Esophagus mucosa (tissue), 1 donor: Measurements from ENCODE around the gene ANKRD49. TPM values are rescaled to one million over a fixed set of nuclear protein-coding genes. Genes with fewer than 3 reads are reported as not detected.
"Not testable (repeated sequence)": the region's sequence is repeated elsewhere in the genome, so short reads cannot be mapped to it uniquely, and the experiment has no call there.

Experiments
- ATAC-seq: fragments of 200-7000 bp; cut with Tn5 transposase; one replicate; pipeline ENCODE4 v1.9.1; 2020
- total RNA-seq: library from RNA; stranded (reverse); gene quantifications from one replicate; pipeline ENCODE4 v1.2.4, GENCODE V29; 2023
- donor health status: DM: yes; HTN: yes; CAD: no.

Gene ANKRD49, protein sequence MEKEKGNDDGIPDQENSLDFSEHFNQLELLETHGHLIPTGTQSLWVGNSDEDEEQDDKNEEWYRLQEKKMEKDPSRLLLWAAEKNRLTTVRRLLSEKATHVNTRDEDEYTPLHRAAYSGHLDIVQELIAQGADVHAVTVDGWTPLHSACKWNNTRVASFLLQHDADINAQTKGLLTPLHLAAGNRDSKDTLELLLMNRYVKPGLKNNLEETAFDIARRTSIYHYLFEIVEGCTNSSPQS
- 7.0 TPM for total RNA-seq

DNA sequence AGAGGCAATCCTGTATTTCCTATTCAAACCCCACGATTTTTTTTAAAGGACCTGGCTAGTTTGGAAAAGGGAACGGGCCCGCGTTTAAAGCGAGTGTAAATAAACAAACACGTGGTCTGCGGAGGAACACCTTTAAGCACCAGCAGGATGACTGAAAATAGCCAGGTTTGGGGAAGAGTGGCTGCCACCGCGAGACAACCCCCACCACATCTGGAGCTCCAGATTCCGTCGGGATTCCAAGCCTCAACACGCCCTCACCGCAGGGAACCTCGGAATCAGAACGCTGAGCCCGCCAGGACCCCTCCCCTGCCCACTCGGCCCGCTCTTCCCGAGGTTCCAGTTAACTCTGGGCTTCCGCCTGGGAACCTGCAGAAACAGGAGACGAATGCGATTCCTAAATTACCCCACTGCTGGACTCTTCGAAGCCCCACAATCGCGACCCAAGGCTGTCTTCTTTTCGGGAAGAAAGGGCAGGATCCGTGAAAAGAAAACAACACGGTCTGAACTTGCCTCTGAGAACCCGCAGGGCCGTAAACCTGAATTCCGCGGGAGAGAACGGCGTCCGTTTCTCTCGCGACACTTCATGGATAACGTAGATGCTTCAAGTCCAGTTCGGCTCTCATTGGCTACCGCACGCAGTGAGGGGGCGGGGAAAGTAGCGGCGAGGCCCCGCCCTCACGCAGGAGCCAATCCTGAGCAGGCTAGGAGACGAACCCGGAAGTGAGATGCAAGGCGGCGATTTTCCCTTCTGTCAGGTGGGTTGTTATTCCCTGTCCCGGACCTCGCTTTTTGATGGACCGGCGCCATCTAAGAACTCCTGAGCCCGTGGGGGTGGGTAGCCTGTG is at the start of gene ANKRD49, which contains the start of gene MRE11:
ANKRD49 (plus strand) TSS at position 704 of the 845 bp plus-strand sequence. CDS start 2,710 bp downstream, outside the sequence.
MRE11 (minus strand) TSS at position 564 of the 845 bp plus-strand sequence. CDS start 1,043 bp downstream, outside the sequence.
- peak; percentile 100 for ATAC-seq

DNA sequence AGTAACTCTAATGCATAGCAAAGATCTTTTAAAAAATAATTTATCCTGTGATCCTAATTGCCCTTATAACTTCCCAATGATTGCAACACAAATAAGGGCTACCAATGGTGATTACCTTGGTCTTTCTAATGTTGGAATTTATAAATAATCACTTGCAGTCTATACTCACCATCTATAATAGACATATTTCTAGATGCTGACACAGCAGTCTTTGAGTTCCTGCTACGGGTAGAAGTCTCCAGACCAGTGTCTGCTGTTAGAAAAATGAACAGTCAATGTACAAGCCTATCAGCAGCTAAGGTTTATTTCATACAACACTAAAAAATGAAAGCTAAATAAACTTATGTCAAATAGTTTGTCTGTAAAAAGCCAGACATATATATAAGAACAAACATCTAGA is 48.1 kb upstream of the ANKRD49 start:
- no peak for ATAC-seq

DNA sequence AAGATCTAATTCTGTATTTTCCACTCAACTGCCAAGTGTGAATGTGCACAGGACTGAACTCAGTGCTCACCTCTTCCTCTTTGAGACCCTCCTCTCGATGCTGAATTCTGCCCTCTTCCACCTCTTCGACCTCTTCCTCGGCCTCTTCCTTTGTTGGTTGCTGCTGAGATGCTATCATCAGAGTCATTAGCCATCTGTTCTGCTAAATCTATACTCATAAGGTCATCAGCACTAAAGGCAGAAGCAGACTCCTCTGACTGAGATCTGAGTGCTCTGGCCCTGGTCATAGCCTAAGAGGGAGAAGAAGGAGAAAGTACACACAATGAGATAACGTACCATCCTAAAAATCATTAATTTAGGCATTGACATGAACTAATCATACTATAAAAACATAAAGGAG is 46.6 kb upstream of the ANKRD49 start:
- ATAC-seq, result no peak

DNA sequence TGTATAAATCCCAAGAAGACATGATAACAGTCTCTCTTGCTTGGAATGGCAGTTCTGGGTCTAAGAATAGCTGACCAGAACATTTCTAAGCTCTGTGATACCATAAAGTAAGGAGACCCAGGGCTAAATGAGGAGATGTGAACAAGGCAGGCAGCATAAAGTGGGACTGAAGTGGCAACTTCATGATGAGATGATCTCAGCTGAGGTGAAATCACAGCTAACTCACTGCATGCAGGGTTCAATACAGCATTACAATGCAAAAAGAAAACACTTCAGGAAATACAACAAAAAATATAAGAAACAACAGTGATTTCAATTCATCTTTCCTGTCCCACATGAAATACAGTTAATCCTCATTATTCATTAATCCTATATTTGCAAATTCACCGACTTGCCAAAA is 44.8 kb upstream of the ANKRD49 start:
- ATAC-seq, result no peak

DNA sequence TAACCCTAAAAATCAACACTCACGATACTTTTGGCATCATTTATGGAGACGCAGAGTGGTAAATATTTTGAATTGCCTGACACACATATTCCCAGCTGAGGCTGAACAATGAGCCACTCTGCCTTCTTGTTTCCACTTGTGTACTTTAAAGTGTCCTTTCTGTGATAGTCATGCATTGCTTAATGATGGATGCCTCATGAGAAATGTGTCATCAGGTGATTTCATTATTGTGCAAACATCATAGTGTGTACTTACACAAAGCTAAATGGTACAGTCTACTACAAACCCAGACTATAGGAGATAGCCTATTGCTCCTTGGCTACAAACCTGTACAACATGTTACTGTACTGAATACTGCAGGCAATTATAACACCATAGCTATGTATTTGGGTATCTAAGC is 44.3 kb upstream of the ANKRD49 start:
- ATAC-seq, result peak; percentile 100

DNA sequence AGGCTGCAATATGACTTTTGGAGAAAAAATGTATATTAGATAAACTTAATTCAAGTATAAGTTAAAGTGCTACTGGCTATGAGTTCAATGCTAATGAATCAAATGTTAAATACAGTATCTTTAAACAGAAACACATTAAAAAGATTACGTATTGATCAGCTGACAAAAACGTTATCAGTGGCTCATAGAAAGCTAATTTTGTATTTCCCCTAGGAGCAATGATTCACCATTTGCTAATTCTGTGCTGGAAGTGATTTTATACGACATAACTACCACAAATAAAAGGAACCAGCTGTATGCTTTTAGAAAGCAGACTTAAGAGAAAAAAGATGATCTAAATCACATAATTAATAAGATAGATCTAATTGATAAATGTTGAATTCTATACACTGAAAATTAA is 43.7 kb upstream of the ANKRD49 start:
- no peak for ATAC-seq

DNA sequence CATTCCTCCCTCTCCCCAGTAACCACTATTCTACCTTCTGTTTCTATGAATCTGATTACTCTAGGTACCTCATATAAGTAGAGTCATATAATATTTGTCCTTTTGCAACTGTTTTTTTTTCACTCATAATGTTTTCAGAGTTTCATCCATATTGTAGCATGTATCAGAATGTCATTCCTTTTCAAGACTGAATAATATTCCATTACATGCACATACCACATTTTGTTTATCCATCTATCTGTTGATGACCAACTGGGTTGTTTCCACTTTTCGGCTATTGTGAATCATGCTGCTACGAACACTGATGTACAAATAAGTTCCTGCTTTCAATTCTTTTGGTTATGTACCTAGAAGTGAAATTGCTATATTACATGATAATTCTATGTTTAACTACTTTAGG is 40.8 kb upstream of the ANKRD49 start:
- ATAC-seq, result no peak

DNA sequence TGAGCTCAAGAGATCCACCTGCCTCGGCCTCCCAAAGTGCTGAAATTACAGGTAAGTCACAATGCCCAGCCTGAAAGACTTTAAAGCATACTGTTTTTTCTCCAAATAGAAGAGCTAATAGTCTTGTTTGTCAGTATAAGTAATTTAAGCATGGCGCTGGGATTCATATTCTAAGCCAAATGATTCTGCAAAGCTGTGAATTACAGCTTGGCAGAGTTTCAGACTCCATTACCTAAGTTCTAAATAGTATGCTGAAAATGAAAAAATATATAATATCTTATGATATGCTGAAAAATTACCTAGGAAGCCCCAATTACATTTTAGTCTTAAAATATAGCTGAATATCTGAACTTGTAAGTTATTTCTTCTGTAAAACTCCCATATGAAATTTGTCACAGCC is 39.5 kb upstream of the ANKRD49 start:
- ATAC-seq, result no peak

DNA sequence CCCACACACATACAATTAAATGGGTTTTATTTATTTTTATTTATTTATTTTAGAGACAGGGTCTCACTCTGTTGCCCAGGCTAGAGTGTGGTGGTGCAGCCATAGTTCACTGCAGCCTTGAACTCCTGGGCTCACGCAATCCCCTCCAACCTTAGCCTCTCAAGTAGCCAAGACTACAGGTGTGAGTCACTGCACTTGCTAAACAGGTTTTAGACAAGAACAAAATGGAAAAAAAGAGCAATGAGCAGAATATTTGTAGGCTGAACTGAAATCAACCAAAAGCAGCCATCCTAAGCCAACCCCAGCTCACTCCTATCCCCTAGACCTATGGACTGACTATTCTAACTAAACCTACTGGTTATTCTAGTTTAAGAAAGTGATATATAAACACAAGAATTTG is 37.9 kb upstream of the ANKRD49 start:
- ATAC-seq, result peak; percentile 73

DNA sequence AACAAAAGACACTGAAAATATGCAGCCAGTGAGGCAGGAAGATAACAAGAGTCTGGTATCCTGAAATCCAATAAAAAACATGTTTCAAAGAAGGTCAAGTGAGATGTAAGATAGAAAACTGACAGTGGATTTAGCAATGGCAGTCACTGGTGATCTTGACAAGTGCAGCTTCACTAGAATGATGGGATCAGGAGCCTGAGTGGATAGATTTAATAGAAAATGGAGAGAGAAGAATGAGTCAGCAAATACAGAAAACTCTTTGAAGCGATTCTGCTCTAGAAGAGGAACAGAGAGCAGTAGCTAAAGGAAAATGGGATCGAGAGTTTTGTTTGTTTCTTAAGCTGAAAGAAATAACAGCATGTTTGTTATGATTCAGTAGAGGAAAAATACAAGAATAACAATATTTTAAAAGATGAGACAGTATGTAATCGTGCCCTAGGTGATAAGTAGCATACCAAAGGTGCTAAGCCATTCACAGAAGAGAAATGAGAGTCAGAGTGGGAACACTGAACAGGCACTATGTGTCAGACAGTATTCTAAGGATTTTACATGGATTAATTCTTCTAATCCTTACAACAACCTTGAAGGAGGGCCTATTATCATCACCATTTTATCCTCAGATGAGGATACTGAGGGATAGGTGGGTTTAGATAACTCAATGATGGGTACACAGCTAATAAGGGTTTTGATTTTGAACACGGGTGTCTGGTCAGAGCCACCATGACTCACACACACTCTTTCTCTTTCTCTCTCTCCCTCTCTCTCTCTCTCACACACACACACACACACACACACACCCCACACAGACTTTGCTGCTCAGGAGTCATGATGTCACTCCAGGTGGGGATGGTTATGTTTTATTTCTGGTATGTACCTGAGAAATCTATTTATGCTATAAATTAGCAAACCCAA is 36.4 kb upstream of the ANKRD49 start:
- ATAC-seq, result peak; percentile 28

DNA sequence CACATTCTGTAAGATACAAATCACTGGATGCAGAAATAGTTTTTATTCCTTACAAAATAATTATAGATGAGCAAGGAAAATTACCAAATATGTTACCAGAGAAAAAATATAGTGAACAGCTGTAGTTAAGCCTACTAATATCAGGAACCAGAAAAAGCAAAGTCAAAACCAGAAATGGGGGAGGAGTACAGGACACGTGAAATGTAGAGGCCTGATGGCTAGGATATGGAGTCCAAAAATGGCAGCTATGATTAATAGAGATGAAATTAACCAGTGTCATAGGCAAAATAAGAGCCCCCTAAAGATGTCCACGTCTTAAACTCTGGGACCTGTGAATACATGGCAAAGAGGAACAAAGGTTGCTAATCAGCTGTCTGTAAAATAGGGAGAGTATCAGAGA is 34.2 kb upstream of the ANKRD49 start:
- ATAC-seq, result no peak

DNA sequence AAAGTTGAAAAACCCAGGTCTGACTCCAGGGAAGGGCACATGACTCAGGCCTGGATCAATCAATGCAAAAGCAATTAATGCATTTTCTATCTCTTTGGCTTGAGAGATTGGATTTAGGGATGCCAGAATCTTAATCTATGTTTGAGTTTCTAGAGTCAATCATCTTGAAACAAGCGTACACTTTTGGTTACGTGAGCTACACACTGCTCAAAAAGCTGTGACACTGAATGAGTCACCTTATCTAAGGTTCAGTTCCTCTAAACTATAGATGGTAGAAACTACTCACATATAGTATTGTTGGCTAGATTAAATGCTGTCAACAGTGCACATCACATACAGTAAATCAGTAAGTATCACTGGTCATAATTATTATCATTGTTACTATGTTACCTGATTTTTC is 24.4 kb upstream of the ANKRD49 start:
- ATAC-seq, result peak; percentile 96

DNA sequence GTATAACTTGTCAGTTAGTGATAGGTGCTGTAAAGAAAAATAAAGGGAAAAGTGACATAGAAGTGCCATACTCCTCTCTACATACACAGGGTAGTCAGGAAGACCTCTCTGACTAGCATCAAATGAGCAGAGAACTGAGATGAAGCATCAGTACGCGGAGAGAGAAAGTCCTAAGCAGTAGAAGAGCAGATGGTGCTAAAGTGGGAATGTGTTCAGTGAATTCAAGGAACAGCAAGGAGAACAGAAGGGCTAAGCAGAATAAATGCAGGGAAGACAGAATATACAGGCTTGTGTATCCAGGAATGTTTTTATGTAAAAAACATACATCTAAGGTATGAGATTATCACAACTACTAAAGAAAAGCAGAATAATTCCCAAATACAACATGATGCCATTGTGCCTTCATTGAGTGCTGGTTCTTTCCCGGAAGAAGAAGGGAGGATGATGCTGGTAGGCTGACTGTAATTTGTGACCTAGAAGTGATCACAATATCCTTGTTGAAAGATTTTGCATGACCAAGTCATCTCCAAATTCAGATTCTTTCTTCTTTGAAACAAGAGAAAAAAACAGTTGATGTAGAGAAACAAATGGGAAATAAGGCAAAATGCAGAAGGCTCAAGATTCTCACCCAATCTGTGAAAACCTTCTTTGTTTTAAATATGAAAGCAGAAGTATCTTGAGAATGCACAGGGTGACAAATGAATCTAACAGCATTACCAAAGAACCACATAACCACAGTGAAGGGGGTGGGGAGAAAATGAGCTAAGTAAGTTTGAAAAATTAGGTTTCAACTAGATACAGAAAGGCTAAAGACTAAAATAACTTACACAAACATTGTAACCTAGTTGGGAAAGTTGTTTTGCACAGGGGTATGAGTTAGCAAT is 20.6 kb upstream of the ANKRD49 start:
- ATAC-seq, result no peak

DNA sequence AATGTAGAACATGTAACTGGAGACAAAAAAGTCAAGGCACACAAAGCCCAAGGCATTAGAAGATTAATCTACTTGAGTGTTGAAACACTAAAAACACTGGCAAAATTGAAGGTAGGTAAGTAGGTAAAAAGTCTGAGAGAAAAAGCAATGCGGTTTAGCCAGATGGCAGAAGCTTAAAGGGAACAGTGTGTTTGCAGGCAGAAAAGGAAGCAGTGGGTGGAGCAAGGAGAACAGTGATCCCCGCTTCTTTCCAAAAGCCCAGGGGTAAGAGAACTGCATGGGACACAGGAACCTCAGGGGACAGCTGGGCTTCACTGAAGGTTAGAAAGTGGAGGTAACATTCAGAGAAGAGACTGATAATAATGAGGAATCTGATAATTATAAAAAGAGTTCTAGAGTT is 16.2 kb upstream of the ANKRD49 start:
- ATAC-seq, result no peak

DNA sequence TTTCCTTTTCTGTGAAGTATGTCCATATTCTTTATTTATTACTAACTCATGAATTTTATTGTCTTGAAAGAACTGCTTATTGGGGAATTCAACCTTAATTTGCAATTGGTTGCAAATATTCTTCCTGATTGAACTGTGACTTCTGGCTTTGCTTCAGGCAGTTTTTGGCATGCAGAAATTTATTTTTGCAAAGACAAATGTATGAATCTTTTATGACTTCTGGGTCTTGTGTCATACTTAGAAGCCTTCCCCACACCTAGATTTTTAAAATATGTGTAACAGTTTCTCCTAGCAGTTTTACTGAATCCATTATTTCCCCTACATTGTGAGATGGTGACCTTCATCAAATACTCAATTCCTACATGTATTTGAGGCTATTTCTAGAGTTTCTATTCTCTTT is 12.4 kb upstream of the ANKRD49 start:
- no peak for ATAC-seq

DNA sequence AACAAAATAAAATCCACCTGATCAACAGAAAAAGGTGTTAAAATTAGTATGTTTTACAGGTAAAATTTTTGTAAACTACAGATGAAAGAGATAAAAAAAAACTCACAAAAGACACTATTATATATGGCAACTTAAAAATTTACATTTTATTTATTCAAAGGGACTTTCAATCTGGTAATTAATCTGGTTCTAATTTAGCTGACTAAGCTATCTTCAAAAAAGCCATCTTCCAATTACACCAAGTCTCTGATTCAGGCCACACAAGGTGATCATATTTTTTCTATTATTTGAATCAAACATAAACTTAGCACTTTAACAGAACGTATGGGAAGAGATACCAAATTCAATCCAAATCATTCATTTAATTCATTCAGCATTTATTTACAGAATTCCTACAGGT is 7.7 kb upstream of the ANKRD49 start:
- no peak for ATAC-seq

DNA sequence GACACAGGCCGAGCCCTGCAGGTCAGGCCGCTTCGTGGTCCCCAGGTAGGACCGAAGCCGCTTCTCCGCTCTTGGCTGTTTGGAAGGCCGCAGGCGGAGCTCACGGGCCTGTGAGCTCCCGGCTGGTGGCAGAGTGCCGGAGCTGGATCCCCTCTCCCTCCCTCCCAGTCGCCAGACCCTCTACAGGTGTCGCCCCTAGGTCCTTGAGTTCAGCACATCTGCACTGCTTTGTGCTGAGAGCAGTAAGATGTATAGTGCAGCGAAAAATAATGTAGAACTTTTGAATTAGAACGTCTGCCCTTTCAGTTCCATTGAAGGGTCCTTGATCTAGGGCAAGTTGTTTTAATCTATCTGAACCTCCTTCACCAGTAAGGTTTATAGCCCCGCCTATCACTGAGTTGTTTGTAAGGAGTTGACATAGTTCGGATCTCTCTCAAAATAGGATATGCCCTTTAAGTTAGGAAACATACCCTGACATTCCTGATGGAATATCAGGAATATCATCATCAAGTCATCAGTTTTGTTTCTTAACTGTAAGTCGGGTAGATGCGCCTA is 419 bp downstream of the ANKRD49 start:
- peak; percentile 56 for ATAC-seq

DNA sequence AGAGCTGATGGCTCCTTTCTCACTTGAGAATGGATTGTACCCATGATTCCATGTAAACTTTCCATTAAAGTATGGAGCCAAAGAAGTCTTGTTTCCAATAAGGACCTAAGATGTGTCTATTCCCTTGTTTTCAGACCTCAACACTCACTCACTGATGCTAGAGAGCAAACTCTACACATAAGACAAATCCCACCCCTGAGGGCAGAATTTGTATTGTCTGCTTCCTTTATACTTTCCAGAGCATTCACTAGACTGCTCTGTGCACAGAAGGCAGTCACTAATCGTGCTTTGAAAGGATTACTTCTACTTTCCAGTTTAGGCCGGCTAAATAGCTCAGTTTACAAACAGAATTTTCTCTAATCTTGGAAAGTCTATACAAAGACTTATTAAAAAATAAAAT is 6.4 kb downstream of the ANKRD49 start:
- ATAC-seq, result no peak

DNA sequence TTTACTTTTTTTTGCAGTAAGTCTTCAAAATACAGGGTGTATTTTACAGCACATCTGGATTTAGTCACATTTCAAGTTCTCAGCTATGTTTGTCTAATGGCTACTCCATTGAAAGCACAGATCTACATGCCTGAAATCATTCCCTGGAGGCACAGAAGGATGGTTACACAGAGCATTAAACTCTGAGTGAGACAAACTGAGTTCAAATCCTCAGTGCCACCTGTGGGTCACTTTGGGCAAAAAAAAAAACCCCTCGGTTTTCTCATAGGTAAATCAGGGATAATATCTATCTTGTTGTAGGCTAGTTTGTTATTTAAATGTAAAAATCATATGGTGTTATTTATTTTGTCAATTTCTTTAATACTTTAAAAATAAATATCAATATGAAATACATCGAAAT is 7.7 kb downstream of the ANKRD49 start:
- ATAC-seq, result no peak

DNA sequence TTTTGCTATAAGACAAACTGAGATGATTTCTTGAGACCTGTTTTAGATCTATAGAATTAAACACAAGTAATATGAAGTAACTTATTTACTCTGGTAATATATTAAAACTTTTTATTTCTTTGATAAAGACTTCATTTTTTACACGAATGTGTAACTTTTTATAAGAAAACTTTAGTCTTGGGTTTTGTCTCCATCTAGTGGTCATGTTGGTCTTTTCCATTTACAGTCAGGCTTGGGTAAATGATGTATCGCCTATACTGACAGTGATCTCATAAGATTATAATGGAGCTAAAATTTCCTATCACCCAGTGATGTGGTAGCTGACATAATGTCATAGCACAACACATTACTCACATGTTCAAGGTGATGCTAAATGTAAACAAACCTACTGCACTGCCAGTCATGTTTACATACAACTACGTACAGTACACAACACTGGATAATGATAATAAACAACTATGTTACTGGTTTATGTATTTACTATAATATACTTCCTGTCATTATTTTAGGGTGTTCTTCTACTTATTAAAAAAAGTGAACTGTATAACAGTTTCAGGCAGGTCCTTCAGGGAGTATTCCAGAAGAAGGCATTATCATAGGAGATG is 11.0 kb downstream of the ANKRD49 start:
- ATAC-seq, result peak; percentile 57

DNA sequence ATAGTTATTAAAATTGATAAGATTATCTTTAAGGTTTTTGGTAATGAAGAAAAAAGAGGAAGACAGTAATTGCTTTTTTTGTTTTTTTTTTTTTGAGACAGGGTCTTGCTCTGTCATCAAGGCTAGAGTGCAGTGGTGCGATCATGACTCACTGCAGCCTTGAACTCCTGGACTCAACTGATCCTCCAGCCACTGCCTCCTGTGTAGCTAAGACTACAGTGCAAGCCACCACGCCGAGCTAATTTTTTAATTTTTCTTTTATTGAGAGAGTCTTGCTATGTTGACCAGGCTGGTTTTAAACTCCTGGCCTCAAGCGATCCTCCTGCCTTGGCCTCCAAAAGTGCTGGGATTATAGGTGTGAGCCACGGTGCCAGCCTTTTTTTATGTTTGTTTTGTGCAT is 12.7 kb downstream of the ANKRD49 start:
- ATAC-seq, result not testable (repeated sequence)
